Lower leg skin (tissue), 3 donors: ENCODE results near the gene STIL.

Source experiments
- POLR2A ChIP-seq, 2 donors: fragments of 450-650 bp; IDR thresholded peaks; one replicate each; pipeline ENCODE4 v1.6.1; 2016 to 2017; ENCODE audit warnings: antibody characterized with exemption in 2 of 2, mild to moderate bottlenecking in 1 of 2, moderate library complexity in 1 of 2
- TF ChIP-seq, protein P1 (sequence below), 3 donors: fragments of 450-650 bp; IDR thresholded peaks; one replicate each; pipeline ENCODE4 v1.5.1; 2016; ENCODE audit warnings: antibody characterized with exemption in 3 of 3, mild to moderate bottlenecking in 3 of 3, moderate library complexity in 2 of 3

DNA sequence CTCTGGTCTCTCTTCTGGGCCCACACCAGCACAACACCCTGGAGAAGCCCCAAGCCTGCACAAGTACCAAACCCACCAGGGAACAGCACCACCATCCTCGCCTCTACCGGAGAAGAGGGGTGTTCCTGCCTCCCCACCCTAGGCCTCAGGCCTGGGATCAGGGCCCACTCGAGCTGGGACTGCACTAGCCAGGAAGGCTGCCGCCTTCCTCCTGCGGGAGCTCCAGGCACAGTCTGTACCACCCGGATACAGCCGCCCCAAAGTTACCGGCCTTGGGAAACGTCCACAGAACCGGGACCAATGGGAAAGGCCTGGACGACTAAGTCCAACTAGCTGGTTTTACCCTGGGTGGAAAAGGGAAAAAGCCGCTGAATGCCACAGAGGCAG lies 85.3 kb downstream of the STIL start:
- TF ChIP-seq, protein P1, sequence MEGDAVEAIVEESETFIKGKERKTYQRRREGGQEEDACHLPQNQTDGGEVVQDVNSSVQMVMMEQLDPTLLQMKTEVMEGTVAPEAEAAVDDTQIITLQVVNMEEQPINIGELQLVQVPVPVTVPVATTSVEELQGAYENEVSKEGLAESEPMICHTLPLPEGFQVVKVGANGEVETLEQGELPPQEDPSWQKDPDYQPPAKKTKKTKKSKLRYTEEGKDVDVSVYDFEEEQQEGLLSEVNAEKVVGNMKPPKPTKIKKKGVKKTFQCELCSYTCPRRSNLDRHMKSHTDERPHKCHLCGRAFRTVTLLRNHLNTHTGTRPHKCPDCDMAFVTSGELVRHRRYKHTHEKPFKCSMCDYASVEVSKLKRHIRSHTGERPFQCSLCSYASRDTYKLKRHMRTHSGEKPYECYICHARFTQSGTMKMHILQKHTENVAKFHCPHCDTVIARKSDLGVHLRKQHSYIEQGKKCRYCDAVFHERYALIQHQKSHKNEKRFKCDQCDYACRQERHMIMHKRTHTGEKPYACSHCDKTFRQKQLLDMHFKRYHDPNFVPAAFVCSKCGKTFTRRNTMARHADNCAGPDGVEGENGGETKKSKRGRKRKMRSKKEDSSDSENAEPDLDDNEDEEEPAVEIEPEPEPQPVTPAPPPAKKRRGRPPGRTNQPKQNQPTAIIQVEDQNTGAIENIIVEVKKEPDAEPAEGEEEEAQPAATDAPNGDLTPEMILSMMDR (IDR thresholded peaks at IDR 0.05) = no peak
- TF ChIP-seq POLR2A (IDR thresholded peaks at IDR 0.05) = no peak
